ENCODE measurements around the gene IER3.

Gene IER3

DNA sequence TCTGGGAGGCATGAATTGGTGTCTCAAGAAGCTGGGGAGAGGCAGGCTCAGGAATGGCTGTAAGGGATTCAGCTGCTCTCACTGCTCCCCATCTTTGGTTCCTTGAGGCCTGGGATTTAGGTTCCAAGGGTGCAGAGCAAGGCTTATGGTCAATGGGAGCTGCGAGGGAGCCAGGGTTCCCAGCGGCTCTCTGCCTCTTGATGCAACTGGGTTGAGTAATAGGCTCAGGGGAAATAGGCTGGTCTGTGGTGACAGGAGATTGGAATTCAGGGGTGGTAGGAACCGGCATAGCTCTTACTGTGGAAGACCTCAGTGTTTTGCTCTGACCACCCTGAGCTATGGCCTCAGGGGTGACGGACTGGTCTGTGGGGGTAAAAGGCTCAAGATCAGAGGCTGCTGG lies 40.5 kb downstream of the IER3 start:
- TF ChIP-seq, protein P1, sequence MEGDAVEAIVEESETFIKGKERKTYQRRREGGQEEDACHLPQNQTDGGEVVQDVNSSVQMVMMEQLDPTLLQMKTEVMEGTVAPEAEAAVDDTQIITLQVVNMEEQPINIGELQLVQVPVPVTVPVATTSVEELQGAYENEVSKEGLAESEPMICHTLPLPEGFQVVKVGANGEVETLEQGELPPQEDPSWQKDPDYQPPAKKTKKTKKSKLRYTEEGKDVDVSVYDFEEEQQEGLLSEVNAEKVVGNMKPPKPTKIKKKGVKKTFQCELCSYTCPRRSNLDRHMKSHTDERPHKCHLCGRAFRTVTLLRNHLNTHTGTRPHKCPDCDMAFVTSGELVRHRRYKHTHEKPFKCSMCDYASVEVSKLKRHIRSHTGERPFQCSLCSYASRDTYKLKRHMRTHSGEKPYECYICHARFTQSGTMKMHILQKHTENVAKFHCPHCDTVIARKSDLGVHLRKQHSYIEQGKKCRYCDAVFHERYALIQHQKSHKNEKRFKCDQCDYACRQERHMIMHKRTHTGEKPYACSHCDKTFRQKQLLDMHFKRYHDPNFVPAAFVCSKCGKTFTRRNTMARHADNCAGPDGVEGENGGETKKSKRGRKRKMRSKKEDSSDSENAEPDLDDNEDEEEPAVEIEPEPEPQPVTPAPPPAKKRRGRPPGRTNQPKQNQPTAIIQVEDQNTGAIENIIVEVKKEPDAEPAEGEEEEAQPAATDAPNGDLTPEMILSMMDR (IDR thresholded peaks at IDR 0.05; ENCODE audit: control insufficient read depth, extremely low read depth, insufficient read depth): no peak
- H3K4me3 ChIP-seq (ENCODE audit: low read depth, low read length): no peak overlapping the region
- no peak for DNase-seq (ENCODE audit: low read depth)

- no peak overlapping the region for H3K4me3 ChIP-seq (ENCODE audit: low read depth, low read length)
- TF ChIP-seq, protein P1 (IDR thresholded peaks at IDR 0.05; ENCODE audit: control insufficient read depth, extremely low read depth, insufficient read depth): no peak
- no peak for DNase-seq (ENCODE audit: low read depth)
Measured at GRCh38 chr6:30703011-30703410, 41.3 kb downstream of the IER3 start.

- no peak overlapping the region for H3K4me3 ChIP-seq (ENCODE audit: low read depth, low read length)
- TF ChIP-seq, protein P1 (IDR thresholded peaks at IDR 0.05; ENCODE audit: control insufficient read depth, extremely low read depth, insufficient read depth): no peak
- DNase-seq (ENCODE audit: low read depth): no peak
Measured at GRCh38 chr6:30700340-30700739, 44.0 kb downstream of the IER3 start.

DNA sequence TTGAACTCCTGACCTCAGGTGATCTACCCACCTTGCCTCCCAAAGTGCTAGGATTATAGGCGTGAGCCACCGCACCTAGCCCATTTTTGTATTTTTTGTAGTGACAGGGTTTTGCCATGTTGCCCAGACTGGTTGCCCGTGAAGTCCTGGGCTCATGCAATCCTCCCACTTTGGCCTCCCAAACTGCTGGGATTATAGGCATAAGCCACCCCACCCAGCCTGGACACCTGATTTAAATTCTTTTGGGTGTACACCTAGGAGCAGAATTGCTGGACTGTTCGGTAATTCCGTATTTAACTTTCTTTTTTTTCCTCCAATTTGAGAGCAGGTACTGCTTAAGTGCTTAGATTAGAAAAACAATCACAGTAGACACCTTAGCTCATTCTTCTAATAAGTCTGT lies 47.9 kb downstream of the IER3 start:
- no peak for DNase-seq (ENCODE audit: low read depth)
- TF ChIP-seq, protein P1 (IDR thresholded peaks at IDR 0.05; ENCODE audit: control insufficient read depth, extremely low read depth, insufficient read depth): no peak
- H3K4me3 ChIP-seq (ENCODE audit: low read depth, low read length): no peak overlapping the region
